KOPT-K1 (cell line): ENCODE results near the gene MAF.

Experiments
- H3K27ac ChIP-seq: fragments of 200-600 bp; sonication (generic); 2 replicates; pipeline ENCODE4 v1.5.1; 2016; ENCODE audit warnings: antibody characterized with exemption, mild to moderate bottlenecking, low read depth, low read length; ENCODE audit not compliant: poor library complexity, severe bottlenecking
- H3K36me3 ChIP-seq: fragments of 200-600 bp; sonication (generic); 2 replicates; pipeline ENCODE4 v1.5.1; 2017; ENCODE audit warnings: antibody characterized with exemption, mild to moderate bottlenecking, low read length, moderate library complexity; ENCODE audit not compliant: insufficient read depth
- H3K9me3 ChIP-seq: fragments of 200-600 bp; sonication (generic); 2 replicates; pipeline ENCODE4 v1.5.1; 2017; ENCODE audit warnings: antibody characterized with exemption, low read length, mild to moderate bottlenecking; ENCODE audit not compliant: insufficient read depth, poor library complexity, severe bottlenecking

MAF gene

GRCh38 chr16:79600638-79601091 lies at the start of gene MAF:
MAF (minus strand) TSS chr16:79600737; CDS start chr16:79599902, 835 bp downstream.
- H3K9me3 ChIP-seq: no peaks in the 10 kb centered on the region
- no peak within 1 kb of the TSS for H3K27ac ChIP-seq
- H3K36me3 ChIP-seq: no peaks in the 10 kb centered on the region

DNA sequence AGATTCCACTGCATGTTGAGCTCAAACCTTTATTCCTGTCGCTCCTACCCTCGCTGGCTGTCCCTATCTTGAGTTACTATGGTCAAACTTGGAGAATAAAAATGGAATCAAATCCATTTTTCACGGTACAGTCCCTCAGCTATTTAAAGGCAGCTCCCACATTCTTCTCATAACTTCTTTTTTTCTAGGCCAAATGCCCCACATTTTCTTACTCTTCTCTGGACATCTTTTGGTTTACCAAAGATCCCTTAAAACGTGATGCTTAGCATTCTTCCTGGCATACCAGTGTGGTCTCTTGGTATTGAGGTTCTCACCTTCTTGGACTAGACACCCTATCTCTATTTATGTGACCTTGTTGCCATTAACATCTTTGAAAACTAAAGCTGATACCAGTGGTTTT lies 48.3 kb upstream of the MAF start:
- Histone ChIP-seq H3K27ac (no peak overlapping the region), H3K9me3 (no peaks in the 10 kb centered on the region), H3K36me3 (no peaks in the 10 kb centered on the region)

DNA sequence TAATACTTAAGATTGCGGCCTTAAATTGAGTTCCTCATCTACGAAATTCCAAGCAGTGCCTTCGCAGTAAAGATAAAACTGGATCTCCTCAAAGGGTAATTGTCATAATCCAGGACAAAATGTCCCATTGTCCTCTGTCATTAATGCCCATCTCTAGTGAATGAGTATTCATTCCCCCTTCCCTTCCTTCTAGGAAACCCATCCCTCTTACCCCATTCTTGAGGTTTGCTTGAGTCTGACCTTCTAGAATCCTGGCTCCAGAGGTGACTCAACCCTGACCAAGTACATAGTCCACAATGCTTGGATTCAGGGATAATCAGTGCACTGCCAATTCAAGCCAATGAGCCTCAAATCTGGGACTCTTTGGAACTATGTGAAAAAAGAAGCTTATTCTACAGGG lies 47.0 kb upstream of the MAF start:
- no peak overlapping the region for H3K27ac ChIP-seq
- no peaks in the 10 kb centered on the region for H3K9me3 ChIP-seq

GRCh38 chr16:79645701-79646100 lies 45.2 kb upstream of the MAF start:
- Histone ChIP-seq H3K9me3 (no peaks in the 10 kb centered on the region), H3K36me3 (no peaks in the 10 kb centered on the region), H3K27ac (no peak overlapping the region)

More for the DNA sequence above, 47.0 kb upstream of the MAF start:
- no peaks in the 10 kb centered on the region for H3K36me3 ChIP-seq

DNA sequence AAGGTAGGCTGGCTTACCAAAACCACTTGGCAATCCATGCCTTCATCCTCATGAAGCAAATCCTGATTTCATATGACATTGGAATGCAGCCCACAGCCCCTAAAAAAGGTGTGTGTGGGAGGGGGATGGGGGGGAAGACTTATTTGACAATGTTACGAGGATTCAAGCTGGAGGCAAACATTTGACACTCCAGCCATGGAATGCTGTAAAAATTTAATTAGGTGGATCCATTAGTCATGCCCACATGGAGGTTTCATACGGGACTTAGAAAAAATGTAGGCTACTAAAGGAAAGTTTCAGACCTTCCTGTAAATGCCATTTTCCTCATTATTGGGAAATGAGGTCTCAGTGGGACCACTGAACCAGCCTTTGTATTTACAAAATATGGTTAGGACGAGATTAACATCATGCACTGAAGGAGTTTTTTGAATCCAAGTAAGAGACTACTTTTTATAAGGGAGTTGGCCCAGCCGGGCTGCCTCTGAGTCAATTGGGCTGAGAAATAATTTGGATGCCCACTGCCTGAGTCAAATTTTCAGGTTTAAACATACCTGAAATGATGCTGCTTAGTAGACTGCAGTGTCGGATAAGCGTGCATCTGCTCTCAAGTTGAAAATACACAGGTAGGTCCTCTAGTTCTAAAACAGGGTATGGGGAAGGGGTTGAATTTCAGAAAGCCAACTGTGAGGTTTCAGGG lies 44.6 kb upstream of the MAF start:
- no peaks in the 10 kb centered on the region for H3K9me3 ChIP-seq

DNA sequence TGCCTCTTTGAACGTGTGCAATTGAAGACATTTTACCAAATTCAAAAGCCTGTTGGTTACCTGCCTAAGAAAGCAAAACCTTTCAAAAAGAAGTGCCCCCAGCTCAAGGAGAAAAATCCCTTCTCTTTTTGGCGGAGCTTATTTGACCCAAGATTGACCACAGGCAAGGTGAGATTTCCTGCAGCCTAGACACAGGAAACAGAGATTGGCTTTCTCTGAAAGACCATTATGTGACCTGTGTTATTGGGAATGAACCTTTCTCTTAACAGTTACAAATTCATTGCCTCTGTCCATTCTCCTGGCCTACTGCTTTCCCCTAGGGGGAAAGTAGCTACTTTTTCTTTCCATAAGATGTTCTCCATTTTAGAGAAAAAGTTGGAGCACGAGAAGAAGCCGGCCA lies 42.1 kb upstream of the MAF start:
- no peaks in the 10 kb centered on the region for H3K9me3 ChIP-seq
- H3K27ac ChIP-seq: no peak overlapping the region
- no peaks in the 10 kb centered on the region for H3K36me3 ChIP-seq

More for the DNA sequence above, 44.6 kb upstream of the MAF start:
- Histone ChIP-seq H3K27ac (no peak overlapping the region), H3K36me3 (no peaks in the 10 kb centered on the region)

GRCh38 chr16:79640513-79641360 lies 40.2 kb upstream of the MAF start:
- H3K9me3 ChIP-seq: no peaks in the 10 kb centered on the region
- no peak overlapping the region for H3K27ac ChIP-seq
- no peaks in the 10 kb centered on the region for H3K36me3 ChIP-seq

DNA sequence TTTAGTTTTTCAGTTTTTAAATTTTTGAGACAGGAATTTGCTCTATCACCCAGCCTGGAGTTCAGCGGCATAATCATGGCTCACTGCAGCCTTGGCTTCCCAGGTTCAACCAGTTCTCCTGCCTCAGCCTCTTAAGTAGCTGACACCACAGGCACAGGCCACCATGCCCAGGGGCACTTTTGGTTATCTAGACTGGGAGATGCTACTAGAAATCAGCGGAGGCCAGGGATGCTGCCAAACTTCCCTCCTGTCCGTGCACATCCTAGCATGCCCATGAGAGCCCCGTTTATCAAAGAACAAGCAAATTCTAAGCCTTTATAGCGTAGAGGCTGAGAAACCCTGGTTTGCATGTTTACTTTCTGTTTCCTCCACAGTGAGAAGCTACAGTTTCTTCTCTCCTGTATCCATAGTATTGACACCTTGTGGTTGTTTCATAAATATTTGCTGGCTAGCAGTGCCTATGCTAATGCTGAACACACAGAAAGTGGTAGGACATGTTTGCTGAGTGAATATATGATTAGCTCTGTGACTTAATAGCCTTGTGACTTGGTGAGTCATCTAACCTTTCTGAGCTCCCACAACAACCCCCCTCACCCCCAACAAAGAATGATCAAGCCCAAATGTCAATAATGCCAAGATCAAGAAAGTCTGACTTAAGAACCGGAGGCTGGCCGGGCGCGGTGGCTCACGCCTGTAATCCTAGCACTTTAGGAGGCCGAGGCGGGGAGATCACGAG lies 39.2 kb upstream of the MAF start:
- Histone ChIP-seq H3K27ac (no peak overlapping the region), H3K36me3 (no peaks in the 10 kb centered on the region), H3K9me3 (no peaks in the 10 kb centered on the region)

GRCh38 chr16:79638386-79638785 lies 37.8 kb upstream of the MAF start:
- no peak overlapping the region for H3K27ac ChIP-seq
- no peaks in the 10 kb centered on the region for H3K36me3 ChIP-seq
- H3K9me3 ChIP-seq: no peaks in the 10 kb centered on the region

DNA sequence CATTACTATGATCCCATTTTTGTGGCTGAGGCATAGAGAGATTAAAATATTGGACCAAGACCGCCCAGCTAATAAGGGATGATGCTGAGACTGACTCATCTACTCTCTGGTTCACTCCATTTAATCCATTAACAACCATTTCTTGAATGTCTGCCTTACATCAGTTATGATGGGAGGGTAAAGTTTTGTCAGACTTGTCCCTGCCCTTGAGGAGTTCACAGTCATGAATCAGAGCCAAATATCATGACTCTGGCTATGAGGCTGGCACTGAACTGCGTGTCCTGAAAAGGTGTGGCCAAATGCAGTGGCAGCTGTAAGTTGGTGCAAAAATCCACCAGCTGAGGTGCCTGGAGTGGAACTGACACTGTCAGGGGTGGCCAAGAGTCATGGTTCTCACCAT lies 35.0 kb upstream of the MAF start:
- H3K36me3 ChIP-seq: no peaks in the 10 kb centered on the region
- H3K27ac ChIP-seq: no peak overlapping the region
- H3K9me3 ChIP-seq: no peaks in the 10 kb centered on the region

DNA sequence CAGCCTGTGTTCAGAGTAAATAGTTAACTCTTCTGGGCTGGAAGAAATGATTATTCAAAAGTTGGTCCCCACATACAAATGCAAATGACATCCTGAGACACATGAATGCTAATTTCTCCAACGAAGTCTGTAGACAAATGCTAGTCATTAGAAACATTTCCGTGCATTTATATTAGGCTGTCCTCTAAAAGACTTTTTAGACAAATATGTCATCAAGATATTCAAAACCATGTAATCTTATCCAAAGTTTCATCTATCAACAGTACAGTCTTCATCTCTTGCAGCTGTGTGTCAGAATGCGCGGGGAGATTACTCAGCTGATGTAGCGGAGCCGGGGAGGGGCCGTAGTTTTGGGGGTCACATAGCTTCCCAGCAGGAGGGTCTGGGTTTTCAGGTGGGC lies 33.8 kb upstream of the MAF start:
- Histone ChIP-seq H3K36me3 (no peaks in the 10 kb centered on the region), H3K9me3 (no peaks in the 10 kb centered on the region)

DNA sequence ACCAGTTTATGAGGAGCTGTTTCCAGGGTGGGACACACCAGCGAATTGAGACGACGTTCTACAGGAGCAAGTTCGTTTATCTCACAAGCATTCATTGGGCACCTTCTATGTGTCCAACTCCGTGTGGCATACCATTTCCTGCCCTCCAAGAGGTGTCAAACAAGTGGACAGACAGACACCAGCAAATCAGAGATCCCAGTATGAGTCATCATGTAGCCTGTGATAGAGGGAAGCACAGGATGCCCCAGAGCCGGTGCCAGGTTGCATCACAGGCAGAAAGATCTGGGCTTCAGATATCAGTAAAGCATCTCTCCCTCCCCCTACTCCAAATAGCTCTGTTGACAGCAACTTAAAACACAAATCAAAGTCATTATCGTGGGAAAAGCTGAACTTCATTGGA lies 31.8 kb upstream of the MAF start:
- Histone ChIP-seq H3K27ac (no peak overlapping the region), H3K9me3 (no peaks in the 10 kb centered on the region), H3K36me3 (no peaks in the 10 kb centered on the region)

More for the DNA sequence above, 33.8 kb upstream of the MAF start:
- no peak overlapping the region for H3K27ac ChIP-seq

- no peaks in the 10 kb centered on the region for H3K9me3 ChIP-seq
- no peak overlapping the region for H3K27ac ChIP-seq
Observed at GRCh38 chr16:79628988-79629387, 28.5 kb upstream of the MAF start.

DNA sequence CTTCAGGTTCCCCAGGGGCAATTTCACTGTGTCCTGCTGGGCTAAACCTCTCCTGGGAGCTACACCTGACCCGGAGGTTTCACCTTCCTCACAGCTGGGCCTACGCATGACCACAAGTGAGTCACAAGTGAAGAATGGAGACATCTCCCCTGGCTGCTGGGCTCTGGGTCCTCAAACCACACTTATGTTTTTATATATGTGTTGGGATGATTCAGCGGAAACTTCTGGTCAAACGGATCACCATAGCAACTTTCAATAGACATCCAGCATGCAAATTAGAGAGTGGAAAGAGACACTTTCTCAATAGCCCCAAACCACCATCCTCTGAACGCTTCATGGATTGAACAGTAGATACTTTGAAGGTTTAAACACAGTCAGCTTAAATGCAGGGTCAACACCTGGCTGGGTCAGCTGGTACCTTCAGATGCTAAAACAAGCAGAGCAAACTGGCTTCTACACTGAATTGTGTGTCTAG lies 28.0 kb upstream of the MAF start:
- Histone ChIP-seq H3K27ac (no peak overlapping the region), H3K9me3 (no peaks in the 10 kb centered on the region), H3K36me3 (no peaks in the 10 kb centered on the region)

More at GRCh38 chr16:79628988-79629387, 28.5 kb upstream of the MAF start:
- no peaks in the 10 kb centered on the region for H3K36me3 ChIP-seq

DNA sequence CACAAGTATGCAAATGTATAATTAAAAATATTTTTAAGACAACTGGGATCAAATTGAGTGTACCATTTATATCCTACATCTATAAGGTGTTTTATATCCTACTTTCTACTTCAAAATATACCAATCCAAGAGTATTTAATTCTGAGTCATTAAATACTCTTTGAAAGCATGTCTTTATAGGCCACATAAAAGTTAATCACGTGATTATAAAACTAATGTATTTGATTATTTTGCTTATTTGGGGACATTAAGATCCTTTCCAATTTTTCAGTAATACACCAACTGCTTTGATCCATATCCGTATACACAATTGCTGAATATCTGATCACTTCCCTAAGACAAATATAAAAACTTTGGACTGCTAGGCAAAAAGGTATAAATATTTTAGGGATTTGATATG lies 26.6 kb upstream of the MAF start:
- no peaks in the 10 kb centered on the region for H3K9me3 ChIP-seq
- H3K36me3 ChIP-seq: no peaks in the 10 kb centered on the region
- H3K27ac ChIP-seq: no peak overlapping the region
